Adipocyte (in vitro differentiated cells): ENCODE results near the gene MBP.

Source experiments
- DNase-seq: peaks from one replicate; pipeline ENCODE4 v3.0.0-alpha.2; 2015; ENCODE audit warnings: low read depth
- H3K27me3 ChIP-seq: replicated peaks from 2 replicates; pipeline ENCODE4 v1.7.0; 2013; ENCODE audit warnings: mild to moderate bottlenecking, low read length, moderate library complexity; ENCODE audit not compliant: control insufficient read depth, insufficient read depth
- H3K36me3 ChIP-seq: 2 replicates; pipeline ENCODE4 v1.7.0; 2013; ENCODE audit warnings: low read length, mild to moderate bottlenecking, moderate library complexity; ENCODE audit not compliant: control insufficient read depth, insufficient read depth, severe bottlenecking
- H3K4me1 ChIP-seq: 2 replicates; pipeline ENCODE4 v1.7.0; 2013; ENCODE audit warnings: mild to moderate bottlenecking, low read length, moderate library complexity; ENCODE audit not compliant: control insufficient read depth, insufficient read depth
- H3K4me3 ChIP-seq: 2 replicates; pipeline ENCODE4 v1.7.0; 2013; ENCODE audit warnings: mild to moderate bottlenecking, low read length, moderate library complexity
- H3K9ac ChIP-seq: 2 replicates; pipeline ENCODE4 v1.7.0; 2013; ENCODE audit warnings: mild to moderate bottlenecking, low read length, moderate library complexity
- H3K9me3 ChIP-seq: 2 replicates; pipeline ENCODE4 v1.7.0; 2013; ENCODE audit warnings: mild to moderate bottlenecking, low read length, moderate library complexity; ENCODE audit not compliant: control insufficient read depth

The MBP gene

GRCh38 chr18:77074431-77074830 lies 58.2 kb downstream of the MBP start:
- H3K4me1 ChIP-seq = peaks cover 25% of the 10 kb centered on the region
- no peaks in the 10 kb centered on the region for H3K36me3 ChIP-seq
- H3K9ac ChIP-seq = no peak overlapping the region
- H3K4me3 ChIP-seq = no peak overlapping the region
- H3K27me3 ChIP-seq = no peaks in the 10 kb centered on the region
- DNase-seq = no peak
- no peaks in the 10 kb centered on the region for H3K9me3 ChIP-seq

- H3K9me3 ChIP-seq = no peaks in the 10 kb centered on the region
- H3K27me3 ChIP-seq = no peaks in the 10 kb centered on the region
- H3K4me1 ChIP-seq = peaks cover 32% of the 10 kb centered on the region
- DNase-seq = no peak
- H3K9ac ChIP-seq = no peak overlapping the region
- H3K4me3 ChIP-seq = no peak overlapping the region
- H3K36me3 ChIP-seq = no peaks in the 10 kb centered on the region
Measured at GRCh38 chr18:77073336-77074093, 59.1 kb downstream of the MBP start.

- Histone ChIP-seq H3K4me3 (no peak overlapping the region), H3K27me3 (no peaks in the 10 kb centered on the region), H3K9me3 (no peaks in the 10 kb centered on the region), H3K9ac (no peak overlapping the region), H3K4me1 (peaks cover 35% of the 10 kb centered on the region), H3K36me3 (no peaks in the 10 kb centered on the region)
- DNase-seq = no peak
Measured at GRCh38 chr18:77072566-77072965, 60.0 kb downstream of the MBP start.

GRCh38 chr18:77071711-77072292 lies 60.8 kb downstream of the MBP start:
- no peaks in the 10 kb centered on the region for H3K36me3 ChIP-seq
- H3K4me3 ChIP-seq = peak overlapping the region; percentile 26
- peaks cover 42% of the 10 kb centered on the region for H3K4me1 ChIP-seq
- no peaks in the 10 kb centered on the region for H3K27me3 ChIP-seq
- no peaks in the 10 kb centered on the region for H3K9me3 ChIP-seq
- peak overlapping the region; percentile 27 for H3K9ac ChIP-seq
- peak; percentile 90 for DNase-seq

GRCh38 chr18:77071061-77071460 lies 61.5 kb downstream of the MBP start:
- no peaks in the 10 kb centered on the region for H3K9me3 ChIP-seq
- no peak overlapping the region for H3K9ac ChIP-seq
- no peaks in the 10 kb centered on the region for H3K36me3 ChIP-seq
- no peak overlapping the region for H3K4me3 ChIP-seq
- no peaks in the 10 kb centered on the region for H3K27me3 ChIP-seq
- no peak for DNase-seq
- peaks cover 48% of the 10 kb centered on the region for H3K4me1 ChIP-seq

GRCh38 chr18:77070627-77071026 lies 62.0 kb downstream of the MBP start:
- H3K4me1 ChIP-seq = peaks cover 52% of the 10 kb centered on the region
- H3K9me3 ChIP-seq = no peaks in the 10 kb centered on the region
- no peak overlapping the region for H3K9ac ChIP-seq
- H3K4me3 ChIP-seq = no peak overlapping the region
- H3K27me3 ChIP-seq = no peaks in the 10 kb centered on the region
- no peak for DNase-seq
- no peaks in the 10 kb centered on the region for H3K36me3 ChIP-seq

GRCh38 chr18:77069931-77070330 lies 62.7 kb downstream of the MBP start:
- H3K4me3 ChIP-seq = no peak overlapping the region
- no peaks in the 10 kb centered on the region for H3K9me3 ChIP-seq
- no peaks in the 10 kb centered on the region for H3K27me3 ChIP-seq
- no peak overlapping the region for H3K9ac ChIP-seq
- no peak for DNase-seq
- H3K36me3 ChIP-seq = no peaks in the 10 kb centered on the region
- peaks cover 58% of the 10 kb centered on the region for H3K4me1 ChIP-seq

GRCh38 chr18:77069482-77069881 lies 63.1 kb downstream of the MBP start:
- Histone ChIP-seq H3K27me3 (no peaks in the 10 kb centered on the region), H3K36me3 (no peaks in the 10 kb centered on the region), H3K9ac (peak overlapping the region; percentile 70), H3K9me3 (no peaks in the 10 kb centered on the region), H3K4me1 (peaks cover 62% of the 10 kb centered on the region), H3K4me3 (no peak overlapping the region)
- DNase-seq = no peak

GRCh38 chr18:77068321-77069312 lies 64.0 kb downstream of the MBP start:
- H3K4me3 ChIP-seq = peak overlapping the region; percentile 63
- no peaks in the 10 kb centered on the region for H3K9me3 ChIP-seq
- H3K9ac ChIP-seq = peak overlapping the region; percentile 70
- no peaks in the 10 kb centered on the region for H3K36me3 ChIP-seq
- no peaks in the 10 kb centered on the region for H3K27me3 ChIP-seq
- H3K4me1 ChIP-seq = peaks cover 64% of the 10 kb centered on the region
- DNase-seq = peak; percentile 55

GRCh38 chr18:77067291-77068061 lies 65.1 kb downstream of the MBP start:
- Histone ChIP-seq H3K9me3 (no peaks in the 10 kb centered on the region), H3K4me3 (peak overlapping the region; percentile 20), H3K9ac (peak overlapping the region; percentile 70), H3K27me3 (no peaks in the 10 kb centered on the region), H3K36me3 (peaks cover 4% of the 10 kb centered on the region), H3K4me1 (peaks cover 63% of the 10 kb centered on the region)
- peak; percentile 91 for DNase-seq
